HG02981 (cell line): ENCODE data around the gene FNBP1.
"Not testable (repeated sequence)": the region's sequence is repeated elsewhere in the genome, so short reads cannot be mapped to it uniquely, and the experiment has no call there.

Source experiments
- ATAC-seq: cut with Tn5 transposase; IDR thresholded peaks from one replicate; pipeline ENCODE4 v1.9.1; 2021; ENCODE audit warnings: mild to moderate bottlenecking, moderate library complexity; ENCODE audit not compliant: unreplicated experiment

Gene FNBP1

GRCh38 chr9:129996161-129996830 lies 46.7 kb downstream of the FNBP1 start:
- ATAC-seq, result no peak

GRCh38 chr9:129995409-129996160 lies 47.4 kb downstream of the FNBP1 start:
- ATAC-seq, result no peak

DNA sequence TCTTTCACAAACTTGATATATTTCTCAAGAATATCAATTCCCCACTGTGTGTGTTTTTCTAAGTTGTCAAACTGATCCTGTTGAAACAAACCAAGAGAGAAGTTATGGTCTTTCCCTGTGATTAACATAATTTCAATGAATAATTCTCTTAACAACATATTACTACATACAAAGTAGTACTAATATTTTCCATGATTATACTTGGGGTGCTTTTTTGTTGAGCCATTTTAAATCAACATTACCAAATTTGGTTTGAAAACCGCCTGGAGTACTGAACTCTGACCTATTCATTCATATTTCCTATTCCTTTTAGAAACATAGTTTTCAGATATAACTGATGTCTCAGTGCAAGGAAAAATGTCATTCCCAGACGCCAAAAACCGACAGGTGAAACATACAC lies 48.1 kb downstream of the FNBP1 start:
- ATAC-seq, result no peak

GRCh38 chr9:129991139-129991538 lies 51.9 kb downstream of the FNBP1 start:
- ATAC-seq, result not testable (repeated sequence)

DNA sequence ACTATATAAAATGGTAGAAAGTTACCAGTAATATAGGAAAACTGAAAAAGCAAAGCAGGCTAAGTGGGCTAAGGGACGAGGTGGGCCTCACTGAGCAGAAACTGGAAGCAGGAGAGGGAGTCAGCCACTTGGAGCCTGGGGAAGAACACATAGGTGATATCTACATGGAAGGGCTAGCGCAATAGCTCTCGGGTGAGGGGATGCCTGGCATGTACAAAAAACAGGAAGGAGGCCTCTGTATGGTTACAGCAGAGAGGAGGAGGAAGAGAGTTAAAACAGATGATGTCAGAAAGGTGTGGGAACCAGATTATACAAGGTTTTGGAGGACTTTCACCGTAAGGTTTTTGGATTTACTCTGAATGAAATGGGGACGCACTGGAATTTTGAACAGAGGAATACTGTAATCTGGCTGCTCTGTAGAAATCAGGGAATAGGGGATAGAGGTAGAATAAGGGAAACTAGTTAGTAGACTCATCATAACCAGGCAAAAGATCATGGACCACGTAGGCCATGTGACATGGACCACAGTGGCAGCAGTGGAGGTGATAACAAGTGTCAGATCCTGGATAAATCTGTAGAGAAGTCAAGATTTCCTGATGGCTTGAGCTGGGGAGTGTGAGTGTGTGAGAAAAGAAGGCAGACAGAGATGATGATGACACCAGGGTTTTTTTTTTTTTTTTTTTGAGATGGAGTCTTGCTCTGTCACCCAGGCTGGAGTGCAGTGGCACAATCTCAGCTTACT lies 52.5 kb downstream of the FNBP1 start:
- no peak for ATAC-seq

DNA sequence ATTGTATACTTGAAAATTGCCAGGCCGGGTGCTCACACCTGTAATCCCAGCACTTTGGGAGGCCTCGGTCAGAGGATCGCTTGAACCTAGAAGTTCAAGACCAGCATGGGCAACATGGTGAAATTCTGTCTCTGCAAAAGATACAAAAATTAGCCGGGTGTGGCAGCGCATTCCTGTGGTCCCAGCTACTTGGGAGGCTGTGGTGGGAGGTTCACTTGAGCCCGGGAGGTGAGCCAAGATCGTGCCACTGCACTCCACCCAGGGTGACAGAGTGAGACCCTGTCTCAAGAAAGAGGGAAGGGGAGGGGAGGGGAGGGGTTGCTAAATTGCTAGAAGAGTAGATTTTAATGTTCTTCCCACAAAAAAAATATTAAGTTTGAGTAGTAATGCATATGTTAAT lies 53.2 kb downstream of the FNBP1 start:
- no peak for ATAC-seq

DNA sequence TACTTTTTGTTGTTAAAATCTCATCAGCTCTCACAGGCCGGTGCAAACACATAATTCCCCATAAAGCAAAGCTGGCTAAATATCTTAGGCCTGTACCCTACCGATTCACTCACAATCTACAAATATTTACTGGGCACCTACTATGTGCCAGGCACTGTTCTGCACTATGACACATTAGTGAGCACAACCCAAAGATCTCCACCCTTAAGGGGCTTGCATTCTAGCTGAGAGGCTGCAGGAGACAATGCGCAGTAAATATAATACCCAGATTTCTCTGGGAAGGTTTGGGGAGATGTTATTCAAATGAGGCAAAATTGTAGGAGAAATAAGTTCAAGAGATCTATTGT lies 53.7 kb downstream of the FNBP1 start:
- ATAC-seq, result no peak

- peak; percentile 44 for ATAC-seq
These were observed 54.2 kb downstream of the FNBP1 start for GRCh38 chr9:129988607-129989361.

DNA sequence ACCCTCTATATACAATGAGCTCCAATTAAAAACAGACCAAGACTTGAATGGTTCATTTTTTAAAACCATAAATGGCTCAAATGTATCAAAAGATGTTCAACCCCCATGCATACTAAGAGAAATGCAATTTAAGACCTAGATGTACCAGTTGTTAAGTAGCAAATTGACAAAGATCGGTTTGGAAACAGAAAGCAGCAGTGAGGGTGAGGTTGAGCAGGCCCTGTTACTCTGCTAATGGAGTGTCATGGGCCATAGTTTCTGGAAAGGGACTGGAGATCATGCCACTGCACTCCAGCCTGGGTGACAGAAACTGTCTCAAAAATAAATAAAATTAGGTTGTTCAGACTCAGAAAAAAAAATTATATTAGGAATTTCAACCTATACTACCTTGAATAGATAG lies 55.0 kb downstream of the FNBP1 start:
- ATAC-seq, result no peak

GRCh38 chr9:129987047-129987446 lies 55.9 kb downstream of the FNBP1 start:
- no peak for ATAC-seq

DNA sequence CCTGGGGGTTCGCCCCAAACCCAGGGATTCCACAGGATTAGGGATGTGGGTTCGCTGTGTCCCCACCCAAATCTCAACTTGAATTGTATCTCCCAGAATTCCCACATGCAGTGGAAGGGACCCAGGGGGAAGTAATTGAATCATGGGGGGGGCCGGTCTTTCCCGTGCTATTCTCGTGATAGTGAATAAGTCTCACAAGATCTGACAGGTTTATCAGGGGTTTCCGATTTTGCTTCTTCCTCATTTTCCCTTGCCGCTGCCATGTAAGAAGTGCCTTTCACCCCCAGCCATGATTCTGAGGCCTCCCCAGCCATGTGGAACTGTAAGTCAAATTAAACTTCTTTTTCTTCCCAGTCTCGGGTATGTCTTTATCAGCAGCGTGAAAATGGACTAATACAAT lies 58.4 kb downstream of the FNBP1 start:
- not testable (repeated sequence) for ATAC-seq

DNA sequence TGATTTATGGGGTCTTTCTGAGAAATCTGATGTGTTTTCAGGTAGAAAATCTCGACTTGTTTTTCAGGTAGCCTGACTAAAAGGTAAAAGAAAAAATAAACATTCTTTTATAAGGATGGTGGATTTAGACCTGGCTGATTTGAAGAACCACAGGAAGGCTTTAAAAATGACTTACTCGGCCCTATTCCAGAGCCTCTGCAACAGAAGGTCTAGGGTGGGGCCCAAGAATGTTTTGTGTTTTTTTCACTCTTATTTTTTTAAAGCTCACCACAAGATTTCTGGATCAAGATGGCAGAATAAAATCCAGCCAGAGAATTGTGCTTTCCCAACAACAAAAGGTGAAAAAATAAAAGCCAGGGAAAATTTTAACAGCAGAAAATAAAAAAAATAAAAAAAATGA lies 59.1 kb downstream of the FNBP1 start:
- ATAC-seq, result no peak

- ATAC-seq, result no peak
These were observed 61.6 kb downstream of the FNBP1 start for GRCh38 chr9:129981180-129981907.

DNA sequence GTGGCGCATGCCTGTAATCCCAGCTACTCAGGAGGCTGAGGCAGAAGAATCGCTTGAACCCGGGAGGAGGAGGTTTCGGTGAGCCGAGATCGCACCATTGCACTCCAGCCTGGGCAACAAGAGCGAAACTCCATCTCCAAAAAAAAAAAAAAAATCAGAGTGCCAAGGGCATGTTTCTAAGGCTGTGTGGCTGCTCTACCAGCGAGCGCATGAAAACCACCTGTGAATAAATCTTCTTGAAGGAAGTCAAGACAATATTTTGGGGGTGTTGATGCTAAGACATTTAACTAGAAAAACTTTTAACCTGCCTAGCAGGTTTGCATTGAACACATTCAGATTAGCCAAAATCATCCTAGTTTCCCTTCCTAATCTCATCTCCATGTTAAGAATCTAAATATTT lies 62.8 kb downstream of the FNBP1 start:
- ATAC-seq, result not testable (repeated sequence)

GRCh38 chr9:129979071-129979745 lies 63.8 kb downstream of the FNBP1 start:
- no peak for ATAC-seq

GRCh38 chr9:129972816-129973215 lies 70.2 kb downstream of the FNBP1 start:
- no peak for ATAC-seq

DNA sequence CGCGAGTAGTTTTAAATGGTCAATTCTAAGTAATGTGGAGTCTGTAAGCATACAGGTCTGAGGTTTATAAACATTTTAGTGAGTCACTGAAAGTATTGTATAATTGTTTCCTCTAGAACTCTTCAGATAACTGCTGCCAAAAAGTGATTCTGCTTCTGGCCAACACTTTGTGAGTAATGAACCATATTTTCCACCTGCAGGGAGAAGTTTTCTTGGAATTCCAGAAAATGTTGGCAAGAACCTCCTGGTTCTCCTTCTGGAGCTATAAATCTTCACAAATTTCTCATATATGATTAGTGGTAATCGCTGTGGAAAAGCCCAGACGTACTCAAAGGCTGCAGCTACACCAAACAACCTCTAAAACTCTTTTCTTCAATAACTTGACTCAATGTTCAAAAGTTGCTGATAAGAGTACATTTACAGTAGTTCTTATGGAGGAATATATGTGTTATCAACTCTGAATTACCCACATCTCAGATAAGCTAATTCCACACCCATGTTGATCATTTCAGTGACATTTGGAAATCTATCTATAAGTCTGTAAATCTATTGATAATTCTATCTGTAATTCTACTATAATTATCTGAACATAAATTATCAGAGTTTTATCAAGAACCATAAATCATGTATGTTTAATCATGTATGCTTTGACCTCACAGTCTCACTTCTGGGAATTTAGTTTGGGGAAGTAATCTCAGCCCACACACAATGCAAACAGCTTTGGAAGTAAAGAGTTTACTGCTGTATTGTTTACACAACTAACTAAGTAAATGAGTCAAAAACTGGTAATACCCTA lies 74.1 kb downstream of the FNBP1 start:
- no peak for ATAC-seq

- no peak for ATAC-seq
These were observed 77.9 kb downstream of the FNBP1 start for GRCh38 chr9:129964901-129965734.
